ENCODE measurements around the gene KBTBD3.

The KBTBD3 gene

DNA sequence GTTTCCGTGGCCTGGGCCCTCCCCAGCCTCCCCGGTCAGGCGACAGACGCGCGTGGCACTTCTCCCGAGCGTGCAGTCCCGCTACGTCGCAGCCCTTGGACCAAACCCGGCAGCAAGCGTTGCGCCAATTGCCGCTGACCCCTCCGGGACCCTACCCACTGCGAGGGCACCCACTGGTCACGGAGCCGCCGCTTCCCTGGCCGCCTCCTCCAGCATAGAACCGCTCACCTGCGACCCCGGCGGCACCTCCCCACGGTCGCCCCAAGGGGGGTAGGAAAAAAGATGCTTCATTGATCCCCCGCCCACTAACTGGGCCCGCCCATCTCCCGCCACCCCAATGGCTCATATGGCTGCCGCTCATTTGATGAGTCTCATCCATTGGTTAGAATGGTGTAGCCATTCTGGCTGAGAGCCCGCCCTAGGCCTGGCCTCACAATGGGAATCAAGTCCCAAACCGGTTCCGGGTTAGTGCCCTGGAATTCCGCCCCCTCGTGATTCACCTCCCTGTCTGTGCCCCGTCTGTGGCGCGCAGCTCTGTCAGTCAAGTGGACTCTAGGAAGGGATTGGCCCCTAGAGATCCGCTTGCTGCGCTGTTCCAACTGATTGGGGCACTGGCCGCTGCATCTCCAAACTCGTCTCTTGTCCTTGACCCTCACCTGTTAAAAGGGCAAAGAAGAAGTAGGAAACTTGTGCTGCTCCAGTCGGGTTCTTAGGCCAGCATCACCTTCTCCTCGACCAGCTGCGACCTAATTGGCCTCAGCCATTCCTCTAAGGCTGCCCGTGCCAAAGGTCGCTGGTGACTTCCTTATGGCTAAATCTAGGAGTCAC is 55.0 kb downstream of the KBTBD3 start, which contains the start of gene MSANTD4:
MSANTD4 (minus strand) TSS at position 274 of the 828 bp plus-strand sequence. CDS start 11,323 bp downstream, outside the sequence.
- Histone ChIP-seq H3K9me3 (ENCODE audit: severe bottlenecking) (no peaks in the 10 kb centered on the region), H3K4me1 (ENCODE audit: insufficient read depth, poor library complexity, severe bottlenecking) (peaks cover 24% of the 10 kb centered on the region), H3K4me3 (ENCODE audit: severe bottlenecking) (peak within 1 kb of the TSS; percentile 73), H3K36me3 (ENCODE audit: low read depth) (peaks cover 32% of the 10 kb centered on the region), H3K27me3 (ENCODE audit: insufficient read depth, poor library complexity, severe bottlenecking) (no peaks in the 10 kb centered on the region), H3K27ac (ENCODE audit: poor library complexity, severe bottlenecking) (no peak within 1 kb of the TSS)
- ATAC-seq (ENCODE audit: low read depth) (peak; percentile 98), DNase-seq (ENCODE audit: low spot score) (peak; percentile 99)
- TF ChIP-seq, protein P1, sequence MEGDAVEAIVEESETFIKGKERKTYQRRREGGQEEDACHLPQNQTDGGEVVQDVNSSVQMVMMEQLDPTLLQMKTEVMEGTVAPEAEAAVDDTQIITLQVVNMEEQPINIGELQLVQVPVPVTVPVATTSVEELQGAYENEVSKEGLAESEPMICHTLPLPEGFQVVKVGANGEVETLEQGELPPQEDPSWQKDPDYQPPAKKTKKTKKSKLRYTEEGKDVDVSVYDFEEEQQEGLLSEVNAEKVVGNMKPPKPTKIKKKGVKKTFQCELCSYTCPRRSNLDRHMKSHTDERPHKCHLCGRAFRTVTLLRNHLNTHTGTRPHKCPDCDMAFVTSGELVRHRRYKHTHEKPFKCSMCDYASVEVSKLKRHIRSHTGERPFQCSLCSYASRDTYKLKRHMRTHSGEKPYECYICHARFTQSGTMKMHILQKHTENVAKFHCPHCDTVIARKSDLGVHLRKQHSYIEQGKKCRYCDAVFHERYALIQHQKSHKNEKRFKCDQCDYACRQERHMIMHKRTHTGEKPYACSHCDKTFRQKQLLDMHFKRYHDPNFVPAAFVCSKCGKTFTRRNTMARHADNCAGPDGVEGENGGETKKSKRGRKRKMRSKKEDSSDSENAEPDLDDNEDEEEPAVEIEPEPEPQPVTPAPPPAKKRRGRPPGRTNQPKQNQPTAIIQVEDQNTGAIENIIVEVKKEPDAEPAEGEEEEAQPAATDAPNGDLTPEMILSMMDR (IDR thresholded peaks at IDR 0.05; ENCODE audit: poor library complexity, severe bottlenecking), result no peak

DNA sequence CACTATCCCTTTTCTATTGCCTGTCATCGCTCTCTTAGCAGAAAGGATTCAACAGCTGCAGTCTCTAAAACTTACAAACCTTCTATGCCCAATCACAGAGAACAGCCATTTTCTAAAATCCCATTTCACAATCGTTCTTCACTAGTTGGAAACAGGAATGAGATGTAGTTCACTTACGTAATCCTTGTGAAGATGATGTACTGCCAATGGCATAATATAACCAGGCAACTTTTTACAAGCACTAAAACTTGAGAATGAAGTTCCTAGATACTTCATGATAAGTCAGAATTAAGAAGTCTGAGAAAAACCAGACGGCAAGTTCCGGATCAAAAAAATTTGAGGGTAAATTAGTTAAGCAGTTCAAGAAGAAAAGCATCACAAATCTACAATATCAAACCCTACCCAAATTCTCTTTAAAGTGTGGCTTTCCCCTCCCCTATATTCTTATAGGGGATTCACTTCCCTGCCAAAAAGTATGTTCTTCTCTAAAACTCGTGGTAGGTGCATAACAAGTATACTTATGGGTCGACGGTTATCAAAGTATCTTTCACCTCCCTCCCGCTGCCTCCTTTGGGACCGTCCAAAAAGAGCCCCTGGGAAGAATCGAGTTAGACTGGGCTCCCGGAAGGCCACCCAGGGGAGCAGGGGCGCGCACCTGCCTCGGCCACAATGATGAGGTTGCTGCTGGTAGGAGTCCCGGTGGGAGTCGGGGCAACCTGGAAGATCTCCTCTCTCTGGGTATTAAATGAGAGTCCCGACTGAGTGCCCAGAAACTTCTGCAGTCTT is 55.8 kb downstream of the KBTBD3 start:
- ATAC-seq (ENCODE audit: low read depth) (peak; percentile 3), DNase-seq (ENCODE audit: low spot score) (no peak)
- Histone ChIP-seq H3K27me3 (ENCODE audit: insufficient read depth, poor library complexity, severe bottlenecking) (no peaks in the 10 kb centered on the region), H3K4me1 (ENCODE audit: insufficient read depth, poor library complexity, severe bottlenecking) (peaks cover 24% of the 10 kb centered on the region), H3K36me3 (ENCODE audit: low read depth) (peaks cover 36% of the 10 kb centered on the region), H3K4me3 (ENCODE audit: severe bottlenecking) (peak overlapping the region; percentile 73), H3K27ac (ENCODE audit: poor library complexity, severe bottlenecking) (no peak overlapping the region), H3K9me3 (ENCODE audit: severe bottlenecking) (no peaks in the 10 kb centered on the region)
- TF ChIP-seq, protein P1 (IDR thresholded peaks at IDR 0.05; ENCODE audit: poor library complexity, severe bottlenecking), result no peak

DNA sequence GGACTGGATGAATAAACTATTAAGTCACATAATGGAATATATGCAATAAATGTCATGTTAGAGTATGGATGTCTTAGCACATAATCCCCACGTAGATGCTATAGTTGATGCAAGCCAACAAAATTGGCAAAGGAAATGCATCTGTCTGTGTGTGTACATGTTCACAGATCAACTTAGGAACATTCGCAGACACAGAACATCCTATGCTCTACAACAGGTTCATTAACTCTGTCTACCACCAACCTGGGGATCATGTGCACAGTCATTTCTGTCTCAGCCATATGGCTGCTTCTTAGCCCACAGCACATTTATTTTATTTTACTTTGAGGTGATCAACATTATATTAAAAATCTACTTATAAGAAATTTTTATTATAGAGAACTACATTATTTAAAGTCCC is 60.1 kb downstream of the KBTBD3 start:
- DNase-seq (ENCODE audit: low spot score) (no peak), ATAC-seq (ENCODE audit: low read depth) (no peak)
- TF ChIP-seq, protein P1 (IDR thresholded peaks at IDR 0.05; ENCODE audit: poor library complexity, severe bottlenecking), result no peak
- no peak overlapping the region for H3K27ac ChIP-seq (ENCODE audit: poor library complexity, severe bottlenecking)
- peaks cover 24% of the 10 kb centered on the region for H3K4me1 ChIP-seq (ENCODE audit: insufficient read depth, poor library complexity, severe bottlenecking)
- no peak overlapping the region for H3K4me3 ChIP-seq (ENCODE audit: severe bottlenecking)
- H3K27me3 ChIP-seq (ENCODE audit: insufficient read depth, poor library complexity, severe bottlenecking), result no peaks in the 10 kb centered on the region
- no peaks in the 10 kb centered on the region for H3K9me3 ChIP-seq (ENCODE audit: severe bottlenecking)
- peaks cover 43% of the 10 kb centered on the region for H3K36me3 ChIP-seq (ENCODE audit: low read depth)

DNA sequence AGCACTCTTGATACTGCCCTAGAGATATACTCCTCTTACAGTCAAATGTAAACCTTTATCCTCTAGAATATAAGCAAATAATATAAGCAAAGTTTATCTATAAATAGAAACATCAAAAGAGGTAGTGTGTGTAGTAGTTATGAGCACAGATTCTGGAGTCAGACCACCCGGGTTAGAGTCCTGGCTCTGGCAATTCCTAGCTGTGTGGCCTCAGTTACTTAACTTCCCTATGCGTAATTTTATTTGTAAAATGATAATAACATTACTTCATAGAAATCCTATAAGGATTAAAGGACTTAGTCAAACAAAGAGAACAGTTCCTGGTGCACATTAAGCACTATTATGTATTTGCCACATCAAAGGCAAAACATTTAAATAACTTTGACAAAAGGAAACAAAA is 62.1 kb downstream of the KBTBD3 start:
- Histone ChIP-seq H3K9me3 (ENCODE audit: severe bottlenecking) (no peaks in the 10 kb centered on the region), H3K4me1 (ENCODE audit: insufficient read depth, poor library complexity, severe bottlenecking) (peaks cover 14% of the 10 kb centered on the region), H3K36me3 (ENCODE audit: low read depth) (peaks cover 45% of the 10 kb centered on the region), H3K4me3 (ENCODE audit: severe bottlenecking) (no peak overlapping the region), H3K27ac (ENCODE audit: poor library complexity, severe bottlenecking) (no peak overlapping the region), H3K27me3 (ENCODE audit: insufficient read depth, poor library complexity, severe bottlenecking) (no peaks in the 10 kb centered on the region)
- ATAC-seq (ENCODE audit: low read depth), result no peak
- TF ChIP-seq, protein P1 (IDR thresholded peaks at IDR 0.05; ENCODE audit: poor library complexity, severe bottlenecking), result no peak
- DNase-seq (ENCODE audit: low spot score), result no peak

All from RWPE2 (cell line).